ENCODE results near the gene SCLY. TPM values are rescaled to one million over a fixed set of nuclear protein-coding genes. Genes with fewer than 3 reads are reported as not detected.
"Not testable (repeated sequence)": the region's sequence is repeated elsewhere in the genome, so short reads cannot be mapped to it uniquely, and the experiment has no call there.

Gene SCLY
- total RNA-seq, 1 donor from 2014 or later, result 49.2 TPM

DNA sequence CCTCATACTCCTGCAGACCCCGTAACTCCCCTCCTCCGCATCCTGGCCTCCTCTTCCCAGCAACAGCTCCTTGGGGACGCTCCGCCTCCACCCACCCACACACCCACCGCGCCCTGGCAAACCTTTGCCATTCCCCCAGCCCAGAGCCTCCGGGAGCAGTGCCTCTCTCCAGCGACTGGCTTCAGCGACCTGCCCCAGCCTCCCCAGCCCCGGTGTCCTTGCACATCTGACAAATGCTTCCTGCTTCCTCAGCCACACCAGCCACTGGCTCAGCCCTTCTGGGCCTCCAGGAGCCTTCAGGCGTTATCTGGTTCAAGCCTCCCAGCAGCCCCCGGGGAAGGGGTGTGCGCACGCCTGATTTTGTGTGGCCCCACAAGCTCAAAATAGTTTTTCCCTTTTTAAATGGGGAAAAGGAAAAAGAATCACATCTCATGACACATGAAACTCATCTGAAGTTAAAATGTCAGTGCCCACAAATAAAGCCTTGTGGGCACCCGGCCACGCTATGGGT, 53.6 kb downstream of the SCLY start:
- Mint-ChIP-seq H3K36me3 (ENCODE audit: insufficient read depth) (peaks cover 3% of the 10 kb centered on the region), H3K27me3 (peaks cover 12% of the 10 kb centered on the region), H3K27ac (no peak overlapping the region), H3K9me3 (ENCODE audit: low read depth) (peaks cover 12% of the 10 kb centered on the region), H3K4me3 (ENCODE audit: low read depth) (no peak overlapping the region), H3K4me1 (ENCODE audit: low read depth) (no peaks in the 10 kb centered on the region)
- DNase-seq (ENCODE audit: low spot score, unreplicated experiment), result no peak
- TF ChIP-seq, protein P1, sequence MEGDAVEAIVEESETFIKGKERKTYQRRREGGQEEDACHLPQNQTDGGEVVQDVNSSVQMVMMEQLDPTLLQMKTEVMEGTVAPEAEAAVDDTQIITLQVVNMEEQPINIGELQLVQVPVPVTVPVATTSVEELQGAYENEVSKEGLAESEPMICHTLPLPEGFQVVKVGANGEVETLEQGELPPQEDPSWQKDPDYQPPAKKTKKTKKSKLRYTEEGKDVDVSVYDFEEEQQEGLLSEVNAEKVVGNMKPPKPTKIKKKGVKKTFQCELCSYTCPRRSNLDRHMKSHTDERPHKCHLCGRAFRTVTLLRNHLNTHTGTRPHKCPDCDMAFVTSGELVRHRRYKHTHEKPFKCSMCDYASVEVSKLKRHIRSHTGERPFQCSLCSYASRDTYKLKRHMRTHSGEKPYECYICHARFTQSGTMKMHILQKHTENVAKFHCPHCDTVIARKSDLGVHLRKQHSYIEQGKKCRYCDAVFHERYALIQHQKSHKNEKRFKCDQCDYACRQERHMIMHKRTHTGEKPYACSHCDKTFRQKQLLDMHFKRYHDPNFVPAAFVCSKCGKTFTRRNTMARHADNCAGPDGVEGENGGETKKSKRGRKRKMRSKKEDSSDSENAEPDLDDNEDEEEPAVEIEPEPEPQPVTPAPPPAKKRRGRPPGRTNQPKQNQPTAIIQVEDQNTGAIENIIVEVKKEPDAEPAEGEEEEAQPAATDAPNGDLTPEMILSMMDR (IDR thresholded peaks at IDR 0.05; ENCODE audit: unreplicated experiment), result no peak

DNA sequence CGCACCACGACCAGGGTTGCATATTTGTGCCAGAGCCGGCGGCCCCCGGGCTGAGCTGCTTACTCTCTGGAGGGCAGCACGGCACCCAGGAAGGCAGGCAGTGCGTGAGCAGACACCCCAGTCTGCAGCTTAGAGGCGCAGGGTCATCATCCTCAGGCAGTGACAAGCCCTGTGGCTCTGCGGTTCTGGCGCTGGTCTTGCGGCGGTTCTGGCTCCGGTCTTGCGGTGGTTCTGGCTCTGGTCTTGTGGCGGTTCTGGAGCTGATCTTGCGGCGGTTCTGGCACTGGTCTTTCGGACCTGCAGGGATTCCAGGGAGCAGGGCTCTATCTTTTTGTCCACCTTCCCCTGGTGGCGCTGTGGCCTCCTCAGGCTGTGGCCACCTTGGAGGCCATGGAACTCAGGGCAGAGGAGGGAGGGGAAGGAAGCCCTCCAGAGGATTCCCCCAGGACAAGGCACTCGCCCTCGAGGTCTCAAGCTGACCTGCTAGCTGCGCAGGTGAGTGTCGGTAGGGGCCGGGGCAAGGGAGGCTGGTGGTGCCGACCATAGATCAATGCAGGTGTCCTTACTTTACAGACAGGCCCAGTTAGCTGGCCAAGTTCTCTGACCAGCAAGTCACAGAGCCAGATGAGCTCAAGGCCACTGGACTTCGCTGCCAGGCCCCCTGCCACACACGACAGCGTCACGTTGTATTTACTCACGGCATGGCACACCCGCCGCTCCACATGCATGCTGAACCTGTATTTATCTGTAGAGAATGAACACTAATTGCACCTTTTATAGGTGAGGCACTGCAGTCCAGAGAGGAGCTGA, 54.3 kb downstream of the SCLY start:
- TF ChIP-seq, protein P1 (IDR thresholded peaks at IDR 0.05; ENCODE audit: unreplicated experiment), result no peak
- H3K4me3 Mint-ChIP-seq (ENCODE audit: low read depth), result no peak overlapping the region
- no peak overlapping the region for H3K27ac Mint-ChIP-seq
- no peaks in the 10 kb centered on the region for H3K4me1 Mint-ChIP-seq (ENCODE audit: low read depth)
- no peak for DNase-seq (ENCODE audit: low spot score, unreplicated experiment)
- H3K36me3 Mint-ChIP-seq (ENCODE audit: insufficient read depth), result peaks cover 3% of the 10 kb centered on the region
- peaks cover 12% of the 10 kb centered on the region for H3K27me3 Mint-ChIP-seq
- peaks cover 12% of the 10 kb centered on the region for H3K9me3 Mint-ChIP-seq (ENCODE audit: low read depth)

DNA sequence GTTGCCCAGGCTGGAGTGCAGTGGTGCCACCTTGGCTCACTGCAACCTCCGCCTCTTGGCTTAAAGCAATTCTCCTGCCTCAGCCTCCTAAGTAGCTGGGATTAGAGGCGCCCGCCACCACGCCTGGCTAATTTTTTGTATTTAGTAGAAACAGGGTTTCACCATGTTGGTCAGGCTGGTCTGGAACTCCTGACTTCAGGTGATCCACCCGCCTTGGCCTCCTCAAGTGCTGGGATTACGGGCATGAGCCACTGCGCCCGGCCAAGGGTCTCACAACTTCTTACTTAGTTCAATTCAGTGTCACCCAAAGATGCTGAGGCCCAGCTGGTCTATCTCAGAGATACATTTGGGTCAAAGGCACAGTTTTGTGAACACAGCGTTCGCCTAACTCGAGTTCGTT, 54.9 kb downstream of the SCLY start:
- not testable (repeated sequence) for H3K4me1 Mint-ChIP-seq (ENCODE audit: low read depth); H3K36me3 Mint-ChIP-seq (ENCODE audit: insufficient read depth); H3K4me3 Mint-ChIP-seq (ENCODE audit: low read depth); H3K27ac Mint-ChIP-seq; DNase-seq (ENCODE audit: low spot score, unreplicated experiment)
- Mint-ChIP-seq H3K27me3 (peaks cover 12% of the 10 kb centered on the region), H3K9me3 (ENCODE audit: low read depth) (peaks cover 12% of the 10 kb centered on the region)

- Mint-ChIP-seq H3K9me3 (ENCODE audit: low read depth) (peaks cover 12% of the 10 kb centered on the region), H3K27ac (no peak overlapping the region), H3K27me3 (peaks cover 12% of the 10 kb centered on the region), H3K4me3 (ENCODE audit: low read depth) (no peak overlapping the region), H3K4me1 (ENCODE audit: low read depth) (no peaks in the 10 kb centered on the region), H3K36me3 (ENCODE audit: insufficient read depth) (peaks cover 3% of the 10 kb centered on the region)
- TF ChIP-seq, protein P1 (IDR thresholded peaks at IDR 0.05; ENCODE audit: unreplicated experiment), result no peak
- DNase-seq (ENCODE audit: low spot score, unreplicated experiment), result no peak
Observed at GRCh38 chr2:238116298-238117198, 55.7 kb downstream of the SCLY start.

- Mint-ChIP-seq H3K4me1 (ENCODE audit: low read depth) (no peaks in the 10 kb centered on the region), H3K4me3 (ENCODE audit: low read depth) (no peak overlapping the region), H3K27me3 (peaks cover 12% of the 10 kb centered on the region), H3K36me3 (ENCODE audit: insufficient read depth) (peaks cover 2% of the 10 kb centered on the region), H3K27ac (no peak overlapping the region), H3K9me3 (ENCODE audit: low read depth) (peaks cover 9% of the 10 kb centered on the region)
- DNase-seq (ENCODE audit: low spot score, unreplicated experiment), result no peak
- TF ChIP-seq, protein P1 (IDR thresholded peaks at IDR 0.05; ENCODE audit: unreplicated experiment), result no peak
Observed at GRCh38 chr2:238117199-238118154, 56.7 kb downstream of the SCLY start.

Data from progenitor cell of endocrine pancreas (in vitro differentiated cells).